Measurements from ENCODE around the gene PPM1H.
A peak's percentile ranks its signal among the peaks of the same experiment; 100 is the strongest.

PPM1H gene

DNA sequence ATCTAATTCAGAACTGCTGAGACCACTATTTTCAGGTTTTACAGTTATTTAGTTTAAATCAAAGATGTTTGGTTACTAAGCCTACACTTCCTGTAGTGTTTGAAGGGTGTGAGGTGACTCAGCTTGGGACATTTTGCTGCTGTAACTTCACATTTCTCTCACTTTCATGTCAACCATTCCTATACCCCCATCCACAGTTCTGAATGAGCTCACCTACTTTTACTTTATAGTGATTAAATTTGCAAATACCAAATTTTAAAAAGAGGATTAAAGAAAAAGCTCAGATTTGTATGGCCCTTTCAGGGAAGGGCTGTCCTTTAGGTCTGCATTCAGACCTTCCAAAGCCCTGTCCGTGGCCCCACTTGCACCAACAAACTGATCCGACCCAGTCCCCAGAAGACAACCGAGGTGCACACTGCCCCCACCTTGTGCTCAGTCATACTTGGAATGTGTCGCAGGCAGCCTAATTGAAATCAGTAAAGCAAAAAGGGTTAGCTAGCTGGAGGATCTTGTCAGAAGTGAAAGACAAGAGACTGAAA, 294.0 kb downstream of the PPM1H start:
- Mint-ChIP-seq H3K27me3 (ENCODE audit: low read depth, poor library complexity) (no peaks in the 10 kb centered on the region), H3K9me3 (no peaks in the 10 kb centered on the region), H3K4me1 (peaks cover 30% of the 10 kb centered on the region), H3K27ac (no peak overlapping the region), H3K4me3 (no peak overlapping the region), H3K36me3 (ENCODE audit: low read depth) (peaks cover 3% of the 10 kb centered on the region)
- DNase-seq, result no peak
- TF ChIP-seq, protein P1, sequence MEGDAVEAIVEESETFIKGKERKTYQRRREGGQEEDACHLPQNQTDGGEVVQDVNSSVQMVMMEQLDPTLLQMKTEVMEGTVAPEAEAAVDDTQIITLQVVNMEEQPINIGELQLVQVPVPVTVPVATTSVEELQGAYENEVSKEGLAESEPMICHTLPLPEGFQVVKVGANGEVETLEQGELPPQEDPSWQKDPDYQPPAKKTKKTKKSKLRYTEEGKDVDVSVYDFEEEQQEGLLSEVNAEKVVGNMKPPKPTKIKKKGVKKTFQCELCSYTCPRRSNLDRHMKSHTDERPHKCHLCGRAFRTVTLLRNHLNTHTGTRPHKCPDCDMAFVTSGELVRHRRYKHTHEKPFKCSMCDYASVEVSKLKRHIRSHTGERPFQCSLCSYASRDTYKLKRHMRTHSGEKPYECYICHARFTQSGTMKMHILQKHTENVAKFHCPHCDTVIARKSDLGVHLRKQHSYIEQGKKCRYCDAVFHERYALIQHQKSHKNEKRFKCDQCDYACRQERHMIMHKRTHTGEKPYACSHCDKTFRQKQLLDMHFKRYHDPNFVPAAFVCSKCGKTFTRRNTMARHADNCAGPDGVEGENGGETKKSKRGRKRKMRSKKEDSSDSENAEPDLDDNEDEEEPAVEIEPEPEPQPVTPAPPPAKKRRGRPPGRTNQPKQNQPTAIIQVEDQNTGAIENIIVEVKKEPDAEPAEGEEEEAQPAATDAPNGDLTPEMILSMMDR (IDR thresholded peaks at IDR 0.05), result no peak

DNA sequence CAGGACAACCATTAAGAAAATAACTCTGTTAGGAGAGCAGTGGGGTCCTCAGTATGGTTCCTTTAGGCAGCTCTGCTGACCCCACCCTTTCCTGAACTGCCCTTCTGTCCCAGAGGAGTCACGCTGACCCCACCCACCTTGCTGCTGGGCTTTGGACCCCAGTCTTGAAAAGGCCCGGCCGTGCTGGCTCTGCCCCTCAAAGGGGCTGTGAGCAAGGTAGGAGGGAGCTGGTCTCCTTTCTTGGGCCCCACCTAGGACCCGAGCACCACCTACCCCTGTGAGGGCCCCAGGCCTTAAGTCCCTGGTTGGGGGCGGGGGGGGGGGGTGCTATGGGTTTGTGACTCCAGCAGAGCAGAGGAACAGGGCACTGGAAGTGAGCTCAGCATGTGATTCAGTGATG, 297.3 kb downstream of the PPM1H start:
- no peak for DNase-seq
- peaks cover 2% of the 10 kb centered on the region for H3K27me3 Mint-ChIP-seq (ENCODE audit: low read depth, poor library complexity)
- no peaks in the 10 kb centered on the region for H3K9me3 Mint-ChIP-seq
- no peak overlapping the region for H3K4me3 Mint-ChIP-seq
- no peak overlapping the region for H3K27ac Mint-ChIP-seq
- peaks cover 21% of the 10 kb centered on the region for H3K4me1 Mint-ChIP-seq
- TF ChIP-seq, protein P1 (IDR thresholded peaks at IDR 0.05), result no peak
- no peaks in the 10 kb centered on the region for H3K36me3 Mint-ChIP-seq (ENCODE audit: low read depth)

DNA sequence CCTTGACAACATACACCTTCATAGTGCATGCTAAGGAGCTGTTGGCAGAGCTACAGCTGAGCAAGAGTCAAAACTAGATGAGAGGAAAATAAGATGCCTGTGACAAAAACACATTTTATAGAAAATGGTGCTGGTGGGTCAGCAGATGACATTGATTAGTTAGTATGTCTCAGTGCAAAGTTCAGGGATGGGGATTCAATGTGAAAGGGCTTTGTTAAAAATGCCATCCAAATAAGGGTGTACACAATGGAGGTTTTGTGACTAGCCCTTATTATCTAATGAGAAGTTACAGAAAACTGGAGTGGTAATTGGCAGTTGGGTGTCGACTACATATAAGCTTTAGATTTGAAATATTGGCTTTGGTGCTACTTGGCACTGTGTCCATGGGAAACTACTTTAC, 299.3 kb downstream of the PPM1H start:
- Mint-ChIP-seq H3K27ac (no peak overlapping the region), H3K4me1 (peaks cover 30% of the 10 kb centered on the region), H3K4me3 (no peak overlapping the region), H3K9me3 (no peaks in the 10 kb centered on the region), H3K36me3 (ENCODE audit: low read depth) (no peaks in the 10 kb centered on the region), H3K27me3 (ENCODE audit: low read depth, poor library complexity) (peaks cover 4% of the 10 kb centered on the region)
- TF ChIP-seq, protein P1 (IDR thresholded peaks at IDR 0.05), result no peak
- DNase-seq, result no peak

DNA sequence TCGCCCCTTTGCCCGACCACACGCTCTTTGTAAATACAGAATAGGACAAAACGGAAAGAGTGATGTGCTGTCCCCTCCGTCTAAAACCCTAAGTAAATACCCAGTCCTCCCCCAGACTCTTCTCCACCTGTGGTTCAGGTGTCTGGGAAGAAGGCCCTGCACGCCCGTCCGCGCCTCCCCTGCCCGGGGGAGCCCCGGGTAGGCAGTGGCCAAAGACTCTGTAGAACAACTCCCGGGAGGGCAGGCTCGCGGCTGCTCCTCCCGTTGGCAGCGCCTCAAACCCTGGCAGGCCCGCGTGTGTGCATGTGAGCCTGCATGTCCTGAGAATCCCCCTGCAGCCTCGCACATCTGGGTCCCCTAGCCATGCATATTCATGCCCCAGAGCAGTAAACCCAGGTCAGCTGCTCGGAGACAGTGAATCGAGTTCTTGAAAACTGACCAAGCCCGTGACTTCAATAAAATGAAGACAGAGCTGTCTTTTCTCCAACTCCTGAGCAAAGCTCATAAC, 302.5 kb downstream of the PPM1H start:
- peak overlapping the region; percentile 81 for H3K4me3 Mint-ChIP-seq
- no peak overlapping the region for H3K27ac Mint-ChIP-seq
- TF ChIP-seq, protein P1 (IDR thresholded peaks at IDR 0.05), result no peak
- H3K9me3 Mint-ChIP-seq, result no peaks in the 10 kb centered on the region
- DNase-seq, result peak; percentile 45
- no peaks in the 10 kb centered on the region for H3K36me3 Mint-ChIP-seq (ENCODE audit: low read depth)
- peaks cover 53% of the 10 kb centered on the region for H3K4me1 Mint-ChIP-seq
- peaks cover 20% of the 10 kb centered on the region for H3K27me3 Mint-ChIP-seq (ENCODE audit: low read depth, poor library complexity)

DNA sequence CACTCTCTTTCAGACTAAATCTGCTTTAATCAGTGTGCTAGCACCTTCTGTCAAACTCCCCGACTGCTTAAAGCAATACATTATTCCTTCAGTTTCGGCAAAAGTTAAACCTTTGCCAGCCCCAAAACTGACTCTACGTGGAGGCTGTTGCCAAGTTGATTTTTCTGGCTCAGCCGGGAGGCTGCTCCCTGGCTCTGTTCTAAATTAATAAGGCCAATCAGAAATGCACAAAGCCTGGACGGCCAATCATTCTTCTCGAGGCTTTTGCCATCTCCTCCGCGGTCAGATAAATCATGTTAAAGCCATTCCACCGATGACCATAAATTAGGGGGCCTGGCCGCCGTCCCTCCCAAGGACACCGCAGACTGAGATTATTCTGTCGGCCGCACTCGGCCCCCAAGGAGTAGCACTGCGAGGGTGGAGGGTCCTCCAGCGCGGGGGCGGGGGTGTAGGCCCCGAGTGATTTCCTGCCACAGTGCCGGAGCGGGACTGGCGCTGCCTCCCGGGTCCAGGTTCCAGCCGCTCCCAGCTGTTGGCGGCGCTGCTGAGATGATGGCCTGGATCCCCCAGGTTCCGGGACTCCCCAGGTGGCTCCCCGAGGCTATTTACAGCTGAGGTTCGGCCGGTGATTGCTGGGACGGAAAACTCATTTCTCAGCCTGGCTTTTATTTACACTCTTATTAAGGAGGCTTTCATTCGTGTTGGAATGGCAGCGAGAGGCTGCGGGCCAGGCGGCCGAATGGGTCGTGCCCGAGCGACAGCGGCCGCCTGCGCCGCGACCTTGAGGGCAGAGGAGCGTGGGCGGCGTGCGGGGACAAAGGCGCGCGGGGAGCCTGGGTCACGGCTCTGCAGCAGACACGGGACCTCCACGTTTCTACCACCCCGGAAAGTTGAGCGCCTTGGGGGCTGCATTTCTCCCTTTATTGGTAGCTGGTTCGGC, 303.2 kb downstream of the PPM1H start:
- TF ChIP-seq, protein P1 (IDR thresholded peaks at IDR 0.05), result no peak
- Mint-ChIP-seq H3K27ac (peak overlapping the region; percentile 59), H3K27me3 (ENCODE audit: low read depth, poor library complexity) (peaks cover 23% of the 10 kb centered on the region), H3K4me3 (peak overlapping the region; percentile 81), H3K9me3 (no peaks in the 10 kb centered on the region), H3K36me3 (ENCODE audit: low read depth) (no peaks in the 10 kb centered on the region), H3K4me1 (peaks cover 53% of the 10 kb centered on the region)
- DNase-seq, result peak; percentile 78
